Endothelial cell of umbilical vein (primary cell): Measurements from ENCODE around the gene NFKBIL1.

Experiments used
- CTCF ChIP-seq, 2 donors: IDR thresholded peaks; 1 replicate in 1 of 2; 2 replicates in 1 of 2; pipeline ENCODE4 v1.5.1; 2011; ENCODE audit warnings: low read length in 2 of 2, mild to moderate bottlenecking in 2 of 2, moderate library complexity in 2 of 2, control low read depth in 1 of 2, inconsistent platforms in 1 of 2, low read depth in 1 of 2; ENCODE audit not compliant: insufficient read depth in 1 of 2; ENCODE audit errors: extremely low read depth in 1 of 2
- EZH2 ChIP-seq: IDR thresholded peaks from 2 replicates; pipeline ENCODE4 v1.6.1; 2012; ENCODE audit warnings: borderline replicate concordance, low read depth, mild to moderate bottlenecking, moderate library complexity, low read length, inconsistent platforms; ENCODE audit not compliant: severe bottlenecking
- FOS ChIP-seq: IDR thresholded peaks from 2 replicates; pipeline ENCODE4 v1.6.1; 2011; ENCODE audit warnings: mild to moderate bottlenecking, low read length, moderate library complexity, borderline replicate concordance; ENCODE audit not compliant: insufficient read depth
- POLR2A ChIP-seq: IDR thresholded peaks from 2 replicates; pipeline ENCODE4 v1.6.1; 2012; ENCODE audit warnings: low read depth, mild to moderate bottlenecking, control low read depth, low read length
- POLR2AphosphoS5 ChIP-seq: IDR thresholded peaks from 2 replicates; pipeline ENCODE4 v1.6.1; 2012; ENCODE audit warnings: low read depth, mild to moderate bottlenecking, control low read depth, low read length, moderate library complexity; ENCODE audit not compliant: insufficient read depth
- TF ChIP-seq, protein P1 (sequence below): IDR thresholded peaks from 2 replicates; pipeline ENCODE4 v1.6.1; 2011; ENCODE audit not compliant: insufficient read depth, insufficient read length

GRCh38 chr6:31548544-31548873 is 1.1 kb downstream of the NFKBIL1 start:
- TF ChIP-seq CTCF (IDR thresholded peaks at IDR 0.05; ENCODE audit: extremely low read depth in 1 of 2, insufficient read depth in 1 of 2, low read depth in 1 of 2, low read length in 2 of 2) (no peak), POLR2AphosphoS5 (no peak), FOS (no peak), EZH2 (no peak), POLR2A (no peak)
- TF ChIP-seq, protein P1, sequence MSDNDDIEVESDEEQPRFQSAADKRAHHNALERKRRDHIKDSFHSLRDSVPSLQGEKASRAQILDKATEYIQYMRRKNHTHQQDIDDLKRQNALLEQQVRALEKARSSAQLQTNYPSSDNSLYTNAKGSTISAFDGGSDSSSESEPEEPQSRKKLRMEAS = no peak
